Hypothalamus (tissue), 51 donors: ENCODE data around the gene IRF2.

Experiments
- DNase-seq, 51 donors: peaks; one replicate each; lab custom pipeline; 2025; lab: John Stamatoyannopoulos, UW

Gene IRF2

GRCh38 chr4:184415071-184415470, 59.3 kb downstream of the IRF2 start:
- DNase-seq, result no peak

GRCh38 chr4:184413261-184414046, 60.9 kb downstream of the IRF2 start:
- DNase-seq, result no peak

- no peak for DNase-seq
These were observed 63.6 kb downstream of the IRF2 start for GRCh38 chr4:184410748-184411147.

GRCh38 chr4:184409911-184410692, 64.2 kb downstream of the IRF2 start:
- DNase-seq, result no peak

GRCh38 chr4:184409502-184409901, 64.8 kb downstream of the IRF2 start:
- no peak for DNase-seq

GRCh38 chr4:184408684-184409081, 65.7 kb downstream of the IRF2 start:
- no peak for DNase-seq

GRCh38 chr4:184408021-184408683, 66.2 kb downstream of the IRF2 start:
- DNase-seq, result no peak

- peak in 8 of 51 donors; percentile 6 to 28 (median 20) for DNase-seq
These were observed 67.4 kb downstream of the IRF2 start for GRCh38 chr4:184406958-184407391.

- no peak for DNase-seq
These were observed 70.3 kb downstream of the IRF2 start for GRCh38 chr4:184404047-184404446.

- no peak for DNase-seq
These were observed 71.0 kb downstream of the IRF2 start for GRCh38 chr4:184403384-184403781.

- DNase-seq, result no peak
These were observed 71.5 kb downstream of the IRF2 start for GRCh38 chr4:184402740-184403383.

GRCh38 chr4:184402239-184402638, 72.1 kb downstream of the IRF2 start:
- DNase-seq, result no peak

- DNase-seq, result no peak
These were observed 72.8 kb downstream of the IRF2 start for GRCh38 chr4:184401397-184402171.

GRCh38 chr4:184400891-184401290, 73.5 kb downstream of the IRF2 start:
- no peak for DNase-seq

GRCh38 chr4:184400375-184400870, 73.9 kb downstream of the IRF2 start:
- DNase-seq, result no peak

- DNase-seq, result no peak
These were observed 74.8 kb downstream of the IRF2 start for GRCh38 chr4:184399512-184399908.

- DNase-seq, result no peak
These were observed 75.4 kb downstream of the IRF2 start for GRCh38 chr4:184398741-184399511.

- peak in 25 of 51 donors; percentile 16 to 57 (median 39) for DNase-seq
These were observed 76.7 kb downstream of the IRF2 start for GRCh38 chr4:184397516-184398163.
